ENCODE results near the gene SERTAD3. TPM values are rescaled to one million over a fixed set of nuclear protein-coding genes. Genes with fewer than 3 reads are reported as not detected.
A peak's percentile ranks its signal among the peaks of the same experiment; 100 is the strongest.

Gene SERTAD3
- total RNA-seq, 1 donor from 2014 or later = 30.7 TPM

GRCh38 chr19:40392123-40392522 lies 52.0 kb downstream of the SERTAD3 start:
- ATAC-seq (no peak), DNase-seq (no peak)
- Histone ChIP-seq H3K4me1 (peaks cover 15% of the 10 kb centered on the region), H3K27me3 (ENCODE audit: low read depth) (no peaks in the 10 kb centered on the region), H3K9me3 (no peaks in the 10 kb centered on the region), H3K27ac (peak overlapping the region; percentile 56), H3K36me3 (peaks cover 16% of the 10 kb centered on the region), H3K4me3 (no peak overlapping the region)
- no peak for TF ChIP-seq CTCF (IDR thresholded peaks at IDR 0.05)
- intact Hi-C loops (cut with DNase I) = no loop called here

Other genes starting within 250 kb of the SERTAD3 start
- gene TTC9B, start 226.0 kb downstream of the SERTAD3 start, total RNA-seq = not detected
- gene CCNP, start 217.6 kb downstream of the SERTAD3 start, total RNA-seq = not detected
- 102 TPM for gene AKT2, start 159.0 kb downstream of the SERTAD3 start, total RNA-seq
- gene C19orf47, start 95.9 kb downstream of the SERTAD3 start, total RNA-seq = 15.7 TPM
- 355 TPM for gene PLD3, start 95.6 kb downstream of the SERTAD3 start, total RNA-seq
- gene HIPK4, start 54.2 kb downstream of the SERTAD3 start, total RNA-seq = 0.21 TPM
- 51.5 TPM for gene PRX, start 31.0 kb downstream of the SERTAD3 start, total RNA-seq
- gene SERTAD1, start 18.3 kb downstream of the SERTAD3 start, total RNA-seq = 17.6 TPM
- 123 TPM for gene BLVRB, start 21.4 kb upstream of the SERTAD3 start, total RNA-seq
- gene SPTBN4, start 22.7 kb upstream of the SERTAD3 start, total RNA-seq = 0.53 TPM
- 91.2 TPM for gene SHKBP1, start 132.5 kb upstream of the SERTAD3 start, total RNA-seq
- gene LTBP4, start 157.0 kb upstream of the SERTAD3 start, total RNA-seq = 316 TPM
- gene NUMBL, start 246.3 kb upstream of the SERTAD3 start, total RNA-seq = 17.7 TPM

Measured in lower lobe of right lung (tissue), 2 donors.